ENCODE measurements around the gene PSMB5.

PSMB5 gene

DNA sequence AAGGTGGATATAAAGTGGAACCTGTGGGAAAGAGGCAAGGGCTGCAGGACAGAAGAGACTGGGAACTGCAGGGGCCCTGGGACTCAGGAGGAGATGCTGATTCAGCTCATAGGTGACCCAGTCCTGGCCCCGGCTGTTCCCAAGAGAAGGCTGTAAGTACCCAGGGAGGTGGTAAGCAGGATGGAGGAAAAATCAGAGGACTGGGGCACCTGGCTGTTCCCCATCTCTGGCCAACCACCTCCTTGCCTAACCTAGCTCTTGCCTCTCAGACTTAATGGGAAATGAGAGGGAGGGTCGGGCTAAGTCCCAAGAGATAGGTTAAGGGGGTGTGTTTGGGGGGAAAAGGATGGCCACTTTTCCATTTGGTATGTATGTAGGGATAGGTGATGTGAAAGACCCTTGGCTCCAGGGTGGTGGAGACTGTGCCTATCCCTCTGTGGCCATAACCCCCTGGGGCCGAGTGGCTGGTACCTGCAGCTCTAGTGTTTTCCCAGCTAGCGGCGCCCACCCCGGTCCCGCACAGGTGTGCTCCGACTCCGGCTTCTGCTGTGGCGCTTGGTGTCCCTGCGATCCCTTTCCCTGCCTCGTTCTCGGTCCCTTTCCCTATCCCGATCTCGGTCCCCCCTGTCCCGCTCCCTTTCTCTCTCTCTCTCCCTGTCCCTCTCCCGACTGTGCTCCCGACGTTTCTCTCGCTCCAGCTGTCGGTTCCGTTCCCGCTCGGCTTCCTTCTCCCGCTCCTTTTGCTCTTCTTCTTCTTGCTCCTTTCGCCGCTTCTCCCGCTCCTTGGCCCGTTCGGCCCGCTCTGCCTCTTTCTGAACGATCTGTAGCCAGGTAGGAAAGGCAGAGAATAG, 24.2 kb upstream of the PSMB5 start:
- no peak for DNase-seq

GRCh38 chr14:23057757-23058653, 23.3 kb upstream of the PSMB5 start:
- DNase-seq = no peak

DNA sequence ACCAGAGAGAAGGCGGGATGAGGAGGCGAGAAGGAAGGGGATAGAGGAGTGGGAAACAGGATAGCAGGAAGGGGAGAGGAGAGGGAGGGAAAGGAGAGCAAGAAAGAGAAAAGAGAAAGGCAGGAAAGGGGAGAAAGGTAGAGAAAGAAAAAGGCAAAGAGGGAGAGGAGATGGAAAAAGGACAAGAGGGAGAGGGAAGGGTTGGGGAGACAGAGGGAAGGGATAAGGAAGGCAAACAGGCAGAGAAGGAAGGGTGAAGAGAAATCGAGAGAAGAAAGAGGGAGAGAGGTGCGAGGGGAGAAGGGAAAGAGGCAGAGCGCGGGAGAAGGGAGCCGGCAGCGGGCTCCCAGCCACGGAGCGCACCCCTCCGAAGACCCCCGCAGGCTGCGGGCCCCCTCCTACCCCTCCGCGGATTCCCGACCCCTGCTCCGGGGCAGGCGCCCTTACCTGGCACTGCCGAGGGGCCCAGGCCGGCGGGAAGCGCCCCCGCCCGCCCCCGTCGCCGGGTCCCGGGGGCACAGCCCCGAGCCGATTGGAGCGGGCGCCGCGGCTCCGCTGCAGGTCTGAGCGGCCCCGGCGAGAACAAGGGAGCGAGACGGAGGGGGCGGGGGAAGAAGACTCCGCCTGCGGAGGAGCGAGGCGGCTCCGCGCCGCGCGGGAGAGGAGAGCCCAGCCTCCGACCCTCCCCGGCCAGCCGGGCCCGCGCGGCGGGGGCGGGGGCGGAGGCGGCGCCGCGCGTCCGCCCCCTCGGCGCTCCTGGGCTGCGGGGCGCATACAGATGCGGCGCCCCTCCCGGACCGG, 22.5 kb upstream of the PSMB5 start, which contains the start of gene CDH24:
CDH24 (minus strand) TSS at position 565 of the 801 bp plus-strand sequence. CDS start 1,787 bp downstream, outside the sequence.
- DNase-seq = no peak

DNA sequence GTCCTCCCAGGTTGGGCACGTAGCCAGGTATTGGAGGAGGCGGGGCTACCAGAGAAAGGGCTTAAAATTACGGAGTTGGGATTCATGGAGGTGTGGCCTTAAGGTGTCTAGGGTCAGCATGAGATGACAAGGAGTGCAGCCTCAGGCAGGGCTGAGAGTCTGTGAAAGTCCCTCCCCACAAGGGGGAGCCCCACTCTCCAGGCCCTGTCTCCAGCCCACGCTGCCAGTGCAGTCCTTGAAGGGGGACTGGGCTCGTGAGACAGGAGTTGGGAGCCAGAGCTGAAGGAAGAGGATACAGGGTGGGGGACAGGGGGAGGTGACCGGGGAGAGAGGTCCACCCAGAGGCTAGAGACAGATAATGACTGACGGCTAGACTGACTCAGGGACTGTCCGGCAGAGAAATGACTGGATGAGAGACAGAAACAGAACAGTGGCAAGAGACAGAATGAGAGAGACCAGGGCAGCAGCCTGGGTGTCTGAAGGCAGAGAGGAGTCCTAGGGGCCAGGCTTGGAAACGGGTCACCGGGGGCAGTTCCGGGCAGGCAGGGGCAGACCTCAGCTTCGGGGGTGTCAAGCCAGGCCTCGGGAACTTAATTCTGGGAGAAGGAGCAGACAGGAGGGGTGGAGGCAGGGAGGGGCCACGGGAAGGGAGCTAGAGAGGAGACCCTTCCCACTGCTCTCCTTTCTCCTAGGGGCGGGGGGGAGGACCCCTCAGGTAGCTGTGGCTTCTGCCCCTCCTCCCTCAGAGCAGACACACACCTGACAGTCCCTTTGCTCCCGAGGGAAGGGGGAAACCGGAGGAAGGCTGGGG, 21.6 kb upstream of the PSMB5 start:
- DNase-seq = no peak

DNA sequence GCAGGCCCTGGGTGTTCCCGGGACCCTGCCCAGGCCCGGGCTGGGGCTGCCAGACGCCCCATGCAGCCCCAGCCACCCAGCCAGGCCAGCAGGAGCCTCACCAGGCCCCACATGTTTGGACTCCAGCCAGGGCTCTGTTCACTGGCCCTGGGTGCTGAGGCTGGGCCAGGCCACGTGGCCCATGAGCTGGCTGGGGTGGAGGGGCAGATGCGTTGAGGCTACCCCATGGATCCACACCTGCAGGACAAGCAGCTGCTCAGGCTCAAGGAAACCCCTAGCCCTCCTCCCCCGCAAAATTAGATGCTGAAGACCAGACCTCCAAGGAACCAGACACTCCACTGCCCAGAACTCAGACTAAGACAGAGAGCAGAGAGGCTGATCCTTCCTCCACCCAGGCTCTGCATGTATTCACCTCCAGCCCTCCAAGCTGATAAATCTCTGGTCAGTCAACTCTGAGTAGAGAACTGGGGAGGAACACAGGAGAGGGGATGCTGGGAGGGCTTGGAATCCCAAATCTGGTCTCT, 21.0 kb upstream of the PSMB5 start:
- DNase-seq = no peak

GRCh38 chr14:23055147-23055550, 20.4 kb upstream of the PSMB5 start:
- no peak for DNase-seq

DNA sequence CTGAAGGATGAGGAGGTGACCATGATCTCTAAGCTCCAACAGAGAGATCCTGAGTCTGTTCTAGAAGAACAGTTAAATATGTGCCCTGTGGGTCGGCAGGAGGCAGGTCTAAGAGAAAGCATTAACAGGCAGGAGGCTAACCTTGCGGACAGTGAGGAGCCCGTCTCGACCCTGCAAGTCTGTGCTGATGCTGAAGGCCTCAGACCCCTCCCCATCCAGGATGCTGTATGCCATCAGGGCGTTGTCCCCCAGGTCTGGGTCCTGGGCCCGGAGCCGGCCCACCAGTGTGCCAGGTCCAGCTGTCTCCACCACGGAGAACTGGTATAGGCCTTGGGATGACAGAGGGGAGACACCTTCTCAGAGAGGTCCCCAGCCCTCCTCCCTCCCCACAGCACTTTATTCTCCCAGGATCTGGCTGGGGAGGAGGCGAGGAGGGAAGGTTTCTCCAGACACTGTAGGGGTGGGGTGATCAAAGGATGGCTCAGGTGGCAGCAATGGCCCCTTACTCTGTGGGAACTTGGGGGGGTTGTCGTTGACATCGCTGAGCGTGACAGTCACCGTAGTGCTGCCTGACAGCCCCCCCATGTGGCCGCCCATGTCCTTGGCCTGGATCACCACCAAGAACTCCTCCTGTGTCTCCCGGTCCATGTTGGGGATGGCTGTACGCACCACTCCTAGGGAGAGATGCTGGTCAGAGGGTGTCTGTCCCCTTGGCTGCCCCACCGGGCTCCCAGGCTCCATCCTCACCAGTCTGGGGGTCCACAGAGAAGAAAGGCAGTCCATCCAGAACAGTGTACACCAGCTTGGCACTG, 19.5 kb upstream of the PSMB5 start:
- no peak for DNase-seq

DNA sequence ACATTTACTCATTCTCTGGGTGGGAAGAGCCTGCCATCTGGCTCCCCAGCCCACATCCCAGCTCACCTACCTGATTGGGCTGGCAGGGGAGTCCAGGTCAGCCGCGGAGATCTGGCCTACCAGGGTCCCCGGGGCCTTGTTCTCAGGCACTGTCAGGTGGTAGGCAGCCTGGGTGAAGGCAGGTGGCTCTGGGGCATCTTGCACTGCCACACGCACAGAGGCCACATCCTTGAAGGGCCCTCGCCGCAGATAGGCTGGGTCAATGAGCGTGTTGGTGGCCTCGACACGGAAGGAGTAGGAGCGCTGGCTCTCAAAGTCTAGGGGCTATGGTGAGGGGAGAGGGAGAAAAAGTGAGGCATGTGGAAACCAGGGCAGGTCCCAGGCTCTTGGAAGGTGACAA, 18.7 kb upstream of the PSMB5 start:
- DNase-seq = no peak

DNA sequence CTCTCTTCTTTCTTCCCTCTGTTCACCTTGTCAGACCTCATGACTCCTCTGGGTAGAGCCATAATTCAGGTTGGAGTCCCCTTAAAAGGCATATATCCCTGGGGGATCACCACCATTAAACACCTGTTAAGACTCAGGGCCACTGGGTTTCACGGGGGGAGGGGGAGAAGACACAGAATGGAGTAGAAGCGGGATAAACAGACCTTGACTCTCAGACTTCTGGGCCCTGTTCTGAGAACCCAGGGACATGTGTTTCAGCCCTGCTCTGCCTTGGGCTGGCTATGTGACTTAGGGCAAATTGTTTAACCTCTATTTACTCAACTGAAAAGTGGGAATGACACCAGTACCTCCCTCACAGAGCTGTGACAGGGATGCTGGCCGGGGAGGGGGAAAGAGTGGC, 18.0 kb upstream of the PSMB5 start:
- no peak for DNase-seq

DNA sequence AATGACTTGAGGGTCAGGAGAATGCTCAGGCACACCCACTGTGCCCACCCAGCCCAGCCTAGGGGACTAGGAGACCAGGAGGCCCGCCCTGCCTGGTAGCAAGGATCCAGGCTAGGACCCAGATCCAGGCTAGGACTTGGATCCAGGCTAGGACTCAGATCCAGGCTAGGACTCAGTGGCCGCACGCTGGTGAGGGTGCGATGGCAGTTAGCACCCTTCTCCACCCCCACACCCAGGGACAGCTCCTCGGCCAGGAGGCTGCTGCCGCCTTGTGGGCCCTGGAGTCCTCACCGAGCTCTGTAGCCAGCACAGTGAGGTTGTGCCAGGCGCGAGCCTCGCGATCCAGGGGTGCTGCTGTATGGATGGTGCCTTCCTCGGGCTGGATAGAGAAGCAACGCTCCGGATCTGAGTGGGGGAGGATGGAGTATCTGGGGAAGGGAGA, 17.5 kb upstream of the PSMB5 start:
- no peak for DNase-seq

- DNase-seq = no peak
Observed at GRCh38 chr14:23051141-23052057, 16.7 kb upstream of the PSMB5 start.

GRCh38 chr14:23049011-23049410, 14.3 kb upstream of the PSMB5 start:
- DNase-seq = no peak

GRCh38 chr14:23047751-23048693, 13.3 kb upstream of the PSMB5 start:
- DNase-seq = no peak

DNA sequence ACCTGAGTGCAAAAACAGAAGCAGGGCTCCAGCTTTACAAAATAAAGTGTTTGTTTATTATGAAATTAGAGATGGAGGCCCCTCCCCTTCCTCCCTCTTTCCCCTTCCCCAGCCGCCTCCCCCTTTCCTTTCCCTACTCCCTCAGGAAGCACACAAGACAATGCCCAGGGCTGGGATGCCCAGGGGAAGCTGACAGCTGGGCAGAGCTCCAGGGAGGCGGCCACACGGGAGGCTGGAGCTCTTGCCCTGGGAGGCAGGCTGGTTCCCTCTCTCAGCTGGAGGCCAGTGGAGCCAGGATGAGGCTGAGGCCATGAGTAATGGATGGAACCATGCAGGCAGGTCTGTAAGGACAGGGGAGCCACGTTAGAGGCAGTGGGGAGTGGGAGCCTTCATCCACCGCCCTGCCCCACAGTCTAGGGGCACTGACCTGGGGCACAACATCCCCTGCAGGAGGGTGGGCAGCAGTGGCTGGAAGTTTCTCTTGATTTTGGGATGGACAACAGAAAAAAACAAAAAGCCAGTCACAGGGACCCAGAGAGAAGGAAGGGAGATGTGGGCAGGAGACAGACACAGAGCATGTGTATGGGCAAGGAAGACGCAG, 12.4 kb upstream of the PSMB5 start:
- no peak for DNase-seq

DNA sequence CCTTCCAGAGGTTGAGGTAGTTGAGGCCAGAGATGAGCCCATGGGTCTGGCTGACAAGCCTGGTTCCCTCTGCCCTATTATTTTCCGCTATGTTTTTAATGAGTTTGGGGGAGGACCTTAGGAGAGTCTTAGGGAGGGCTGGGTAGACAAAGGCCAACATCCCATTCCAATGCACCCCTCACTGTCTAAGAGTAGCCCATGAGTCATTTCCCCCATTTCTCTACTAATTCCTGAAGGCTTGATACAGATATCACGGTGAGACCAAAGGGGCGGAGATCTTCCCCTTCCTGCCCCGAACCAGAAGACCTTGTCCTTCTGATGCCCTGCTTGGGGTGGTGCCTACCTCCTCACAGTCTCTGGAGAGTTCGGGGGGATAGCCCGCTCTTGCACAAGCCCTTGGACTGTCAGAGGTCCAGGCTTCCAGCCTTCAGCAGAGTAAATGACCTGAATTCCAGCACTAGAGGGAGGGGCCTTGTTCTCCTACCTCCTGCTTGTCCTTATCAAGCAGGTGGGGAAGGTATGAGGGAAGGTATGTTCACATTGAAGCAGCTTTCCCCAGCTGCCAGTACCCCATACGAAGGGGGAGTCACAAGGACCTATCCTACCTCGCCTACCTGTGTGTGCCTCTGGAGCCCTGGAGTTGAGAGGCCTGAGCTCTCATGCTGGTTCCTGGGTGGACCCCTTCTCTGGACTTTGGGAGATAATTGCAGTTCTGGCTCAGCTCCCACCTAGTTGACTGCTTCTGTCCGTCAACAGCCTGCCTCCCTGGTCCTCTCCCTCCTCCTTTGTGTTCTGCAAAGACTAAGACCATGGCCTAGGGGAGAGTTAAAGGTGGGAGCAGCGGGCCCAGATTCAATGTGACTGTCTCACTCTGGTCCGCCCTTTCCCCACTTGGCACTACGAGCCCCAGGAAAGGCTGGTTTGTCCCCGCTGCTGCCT, 11.0 kb upstream of the PSMB5 start:
- no peak for DNase-seq

- no peak for DNase-seq
Observed at GRCh38 chr14:23044840-23045239, 10.1 kb upstream of the PSMB5 start.

DNA sequence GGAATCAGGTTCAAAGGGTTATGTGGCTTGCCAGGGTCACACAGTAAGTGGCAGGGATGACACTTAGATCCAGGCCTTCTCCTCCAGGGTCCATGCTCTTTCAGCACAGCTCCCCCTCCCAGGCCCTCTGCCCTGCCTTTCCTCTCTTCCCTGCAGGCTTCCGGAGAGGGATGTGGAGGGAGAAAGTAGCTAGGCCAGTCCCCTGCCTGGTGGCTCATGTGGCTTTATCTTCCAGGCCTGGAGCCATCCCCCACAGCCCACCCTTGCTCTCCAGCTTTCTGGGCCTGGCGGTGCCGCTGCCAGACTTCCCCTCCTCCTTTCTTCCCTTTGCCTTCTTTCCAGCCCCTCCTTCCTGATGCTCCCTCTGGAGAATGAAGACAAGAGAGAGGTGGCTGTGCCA, 9.1 kb upstream of the PSMB5 start:
- DNase-seq = no peak
